Stomach (tissue), 4 donors: ENCODE results near the gene SLC25A20.

Experiments
- CTCF ChIP-seq, 7 experiments: fragments of 450-650 bp in 4 of 7; fragments of 200-600 bp in 3 of 7; sonication (generic) in 3 of 7; IDR thresholded peaks; one replicate each; pipeline ENCODE4 v1.5.1; 2016 to 2019; ENCODE audit warnings: antibody characterized with exemption in 7 of 7, control low read depth in 2 of 7, mild to moderate bottlenecking in 1 of 7
- POLR2A ChIP-seq, 4 donors: fragments of 450-650 bp; IDR thresholded peaks; one replicate each; pipeline ENCODE4 v1.6.1; 2016; ENCODE audit warnings: antibody characterized with exemption in 4 of 4, control low read depth in 2 of 4, mild to moderate bottlenecking in 1 of 4, moderate library complexity in 1 of 4

GRCh38 chr3:48934333-48934991 lies 35.8 kb upstream of the SLC25A20 start:
- TF ChIP-seq CTCF (IDR thresholded peaks at IDR 0.05), result no peak
- TF ChIP-seq POLR2A (IDR thresholded peaks at IDR 0.05), result no peak
